Amniotic stem cell (primary cell): Measurements from ENCODE around the gene TCEAL1.
"Not testable (repeated sequence)": the region's sequence is repeated elsewhere in the genome, so short reads cannot be mapped to it uniquely, and the experiment has no call there.

Experiments
- DNase-seq: peaks from one replicate; lab custom pipeline; 2025; lab: John Stamatoyannopoulos, UW

TCEAL1 gene

DNA sequence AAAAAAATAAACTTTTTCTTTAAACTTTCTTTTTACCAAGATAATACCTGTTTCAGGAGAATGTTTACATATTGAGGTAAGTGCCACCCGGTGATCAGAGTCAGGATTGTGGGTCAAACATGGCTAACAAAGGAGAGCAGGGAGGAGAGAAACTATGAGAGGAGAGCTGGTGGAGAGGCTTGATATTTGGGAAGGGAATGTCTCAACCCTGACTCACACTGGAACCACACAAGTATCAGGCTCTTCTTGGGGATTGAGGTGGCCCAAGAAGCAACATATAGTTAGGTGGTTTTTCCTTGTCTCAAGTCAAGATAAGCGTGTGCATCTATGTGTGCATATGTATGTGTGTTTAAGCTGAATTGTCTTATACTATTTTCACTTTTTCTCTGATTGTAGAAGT, 6.7 kb downstream of the TCEAL1 start:
- DNase-seq = no peak

DNA sequence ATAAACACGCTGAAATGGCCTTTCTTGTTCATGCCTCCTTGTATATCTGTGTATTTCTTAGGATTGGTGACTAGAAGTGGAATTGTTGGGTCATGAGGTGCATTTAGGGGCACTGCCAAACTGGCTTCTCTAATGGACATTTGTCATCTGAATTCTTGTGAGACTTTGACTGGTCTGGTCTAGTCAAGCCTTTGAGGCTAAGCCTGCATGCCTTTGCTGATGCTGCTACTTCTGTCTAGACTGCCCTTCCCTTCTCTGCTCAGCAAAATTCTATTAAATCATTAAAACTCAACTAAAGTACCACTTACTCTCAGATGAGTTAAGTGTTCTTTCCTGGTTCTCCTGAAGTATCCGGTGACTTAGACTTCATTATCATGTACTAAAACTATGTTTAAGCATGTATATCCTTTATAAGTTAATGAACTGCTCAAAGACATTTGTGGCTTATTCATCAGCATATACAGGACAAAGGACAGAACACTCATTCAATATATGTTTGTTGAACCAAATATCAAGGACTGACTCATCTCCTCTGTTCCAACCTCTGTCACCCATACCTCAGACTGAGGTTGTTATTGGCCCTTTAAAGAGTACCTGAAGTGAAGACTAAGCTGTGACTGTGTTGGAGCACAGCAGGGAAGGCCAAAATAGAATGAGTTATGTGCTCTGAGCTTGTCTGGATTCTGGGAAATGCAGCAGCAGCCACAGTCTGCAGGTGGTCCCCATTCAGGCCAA, 9.0 kb downstream of the TCEAL1 start:
- no peak for DNase-seq

DNA sequence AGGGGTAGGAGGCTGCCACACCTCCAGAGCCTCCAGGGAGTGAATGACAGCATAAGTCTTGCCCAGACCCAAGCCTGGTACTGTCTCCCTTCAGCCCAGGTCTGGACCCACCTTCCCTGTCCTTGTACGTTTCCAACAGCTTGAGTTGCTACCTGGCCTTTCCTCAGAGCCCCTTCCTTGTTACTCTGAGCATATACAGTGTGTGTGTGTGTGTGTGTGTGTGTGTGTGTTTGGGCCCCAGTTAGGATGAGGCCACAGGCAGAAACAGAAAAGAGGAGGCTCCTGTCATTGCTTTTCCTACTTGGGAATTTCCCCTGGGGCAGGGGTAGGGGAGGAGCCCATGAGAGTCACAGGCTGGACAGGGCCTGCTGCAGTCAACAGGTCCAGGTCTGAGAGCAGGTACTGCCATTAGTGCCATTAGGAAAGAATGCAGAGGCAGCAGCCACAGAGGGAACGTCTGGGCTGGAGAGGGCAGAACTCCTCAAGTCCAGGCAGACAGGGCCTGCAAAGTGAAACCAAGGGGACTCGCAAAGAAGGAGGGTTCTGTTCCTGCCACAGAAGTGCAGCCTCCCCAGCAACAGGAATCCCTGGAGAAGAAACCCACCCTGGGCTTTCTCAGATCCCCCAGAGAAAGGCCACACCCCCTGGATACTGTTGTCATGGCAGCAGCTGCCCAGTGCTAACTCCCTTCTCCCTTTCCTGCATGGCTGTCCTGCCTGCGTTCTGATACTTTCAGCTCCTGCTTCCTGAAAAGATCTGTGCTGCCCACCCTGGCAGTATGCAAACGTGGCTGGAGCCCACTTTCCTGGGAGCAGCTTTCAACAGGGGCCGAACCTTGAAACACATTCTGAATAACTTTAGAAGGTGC, 9.9 kb downstream of the TCEAL1 start:
- DNase-seq = not testable (repeated sequence)

GRCh38 chrX:103640401-103641155, 11.8 kb downstream of the TCEAL1 start:
- peak; percentile 3 for DNase-seq

DNA sequence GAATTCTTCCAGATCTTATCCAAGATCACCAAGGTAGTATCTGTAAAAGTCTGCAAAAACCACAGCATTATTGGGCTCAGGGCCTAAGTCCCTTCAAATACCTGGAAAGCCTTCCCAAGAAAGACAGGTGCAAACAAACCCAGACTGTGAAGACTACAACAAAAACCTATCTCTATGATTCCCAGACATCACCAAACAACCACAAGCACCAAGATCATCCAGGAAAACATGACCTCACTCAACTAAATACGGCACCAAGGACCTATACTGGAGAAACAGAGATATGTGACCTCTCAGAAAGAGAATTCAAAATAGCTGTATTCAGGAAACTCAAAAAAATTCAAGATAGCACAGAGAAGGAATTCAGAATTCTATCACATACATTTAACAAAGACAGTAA, 15.3 kb downstream of the TCEAL1 start:
- DNase-seq = no peak

- no peak for DNase-seq
Measured at GRCh38 chrX:103647630-103648029, 18.9 kb downstream of the TCEAL1 start.

GRCh38 chrX:103651151-103651773, 22.5 kb downstream of the TCEAL1 start:
- DNase-seq = no peak

DNA sequence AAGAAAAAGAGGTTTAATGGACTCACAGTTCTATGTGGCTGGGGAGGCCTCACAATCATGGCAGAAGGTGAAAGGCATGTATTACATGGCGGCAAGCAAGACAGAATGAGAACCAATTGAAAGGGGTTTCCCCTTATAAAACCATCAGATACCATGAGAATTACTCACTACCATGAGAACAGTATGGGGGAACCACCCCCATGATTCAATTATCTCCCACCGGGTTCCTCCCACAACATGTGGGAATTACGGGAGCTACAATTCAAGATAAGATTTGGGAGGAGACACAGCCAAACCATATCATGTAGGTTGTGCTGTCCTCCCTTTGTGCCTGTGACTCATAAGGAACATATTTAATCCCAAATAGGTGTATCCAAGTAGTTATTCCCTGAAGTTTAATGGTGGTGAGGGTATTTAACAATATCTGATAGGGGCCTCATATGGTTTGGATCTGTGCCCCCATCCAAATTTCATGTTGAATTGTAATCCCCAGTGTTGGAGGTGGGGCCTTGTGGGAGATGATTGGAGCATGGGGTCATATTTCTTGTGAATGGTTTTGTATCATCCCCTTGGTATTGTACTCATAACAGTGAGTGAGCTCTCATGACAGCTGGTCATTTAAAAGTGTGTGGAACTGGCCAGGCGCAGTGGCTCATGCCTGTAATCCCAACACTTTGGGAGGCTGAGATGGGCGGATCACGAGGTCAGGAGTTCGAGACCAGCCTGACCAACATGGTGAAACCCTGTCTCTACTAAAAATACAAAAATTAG, 26.6 kb downstream of the TCEAL1 start:
- DNase-seq = not testable (repeated sequence)

DNA sequence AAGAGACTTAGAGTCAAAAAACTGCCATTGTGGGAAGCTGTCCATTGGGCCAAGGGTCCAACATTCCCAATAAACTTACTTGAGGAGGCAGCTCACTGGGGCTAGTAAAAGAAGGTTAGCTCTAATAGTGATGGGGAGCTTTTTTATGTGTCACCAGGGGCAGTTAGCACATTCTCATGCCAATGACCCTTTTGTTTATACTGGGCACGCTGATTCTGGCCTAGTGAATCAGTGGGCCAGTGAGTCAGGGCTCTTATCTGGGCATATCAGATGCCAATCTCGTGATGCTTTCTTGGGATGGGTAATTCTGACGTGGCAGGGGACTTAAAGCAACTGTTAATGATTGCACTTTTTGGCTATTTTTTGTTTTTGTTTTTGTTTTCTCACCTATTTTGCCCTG, 27.8 kb downstream of the TCEAL1 start:
- DNase-seq = peak; percentile 49

- not testable (repeated sequence) for DNase-seq
Measured at GRCh38 chrX:103657066-103657465, 28.3 kb downstream of the TCEAL1 start.

- no peak for DNase-seq
Measured at GRCh38 chrX:103658681-103659433, 30.1 kb downstream of the TCEAL1 start.

DNA sequence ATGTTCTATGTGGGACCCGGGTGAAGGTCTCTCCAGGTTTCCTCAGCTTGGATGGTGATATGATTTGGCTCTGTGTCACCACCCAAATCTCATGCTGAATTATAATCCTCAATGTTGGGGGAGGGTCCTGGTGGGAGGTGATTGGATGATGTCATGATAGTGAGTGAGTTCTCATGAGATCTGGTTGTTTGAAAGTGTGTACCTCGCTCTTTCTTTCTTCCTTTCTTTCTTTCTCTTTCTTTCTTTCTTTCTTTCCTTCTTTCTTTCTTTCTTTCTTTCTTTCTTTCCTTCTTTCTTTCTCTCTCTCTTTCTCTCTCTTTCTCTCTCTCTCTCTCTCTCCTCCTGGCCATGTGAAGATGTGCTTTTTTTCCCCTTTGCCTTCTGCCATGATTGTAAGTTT, 30.7 kb downstream of the TCEAL1 start:
- not testable (repeated sequence) for DNase-seq

DNA sequence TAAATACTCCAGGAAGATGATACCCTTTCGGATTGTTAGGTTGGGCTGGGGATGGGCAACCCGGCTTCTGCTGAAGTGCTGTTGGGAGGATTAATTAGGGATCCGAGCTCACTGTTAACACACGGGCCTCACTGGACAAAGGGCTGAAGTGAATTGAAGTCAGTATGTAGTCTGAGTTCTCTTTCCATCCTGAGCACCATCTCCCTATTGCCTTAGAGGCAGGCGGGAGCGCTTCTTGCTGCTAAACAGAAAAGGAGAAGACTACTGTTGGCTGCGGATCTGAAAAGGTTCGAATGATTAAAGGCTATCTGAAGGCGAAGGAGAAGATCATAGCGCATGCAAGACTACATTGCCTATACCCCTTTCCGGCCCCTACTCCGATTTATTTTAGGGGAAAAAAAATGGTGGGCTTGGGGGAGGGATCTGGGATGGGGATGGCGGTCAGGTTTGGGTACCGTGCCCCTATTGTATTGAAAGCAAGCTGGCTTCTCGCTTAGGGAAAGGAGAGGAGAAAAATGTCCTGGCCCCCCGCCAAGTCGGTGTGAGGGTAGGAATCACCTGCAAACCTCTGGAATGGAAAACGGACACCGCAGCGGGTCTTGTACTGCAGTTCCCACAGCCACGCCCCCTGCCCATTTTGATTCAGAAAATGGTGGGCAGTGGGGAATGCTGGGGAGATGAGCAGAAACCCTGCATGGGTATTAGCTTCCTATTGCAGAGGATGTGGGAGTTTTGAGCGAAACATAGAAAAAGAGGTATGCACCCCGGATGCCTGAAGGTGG, 35.4 kb downstream of the TCEAL1 start:
- DNase-seq = no peak

- no peak for DNase-seq
Measured at GRCh38 chrX:103666202-103667107, 37.7 kb downstream of the TCEAL1 start.

DNA sequence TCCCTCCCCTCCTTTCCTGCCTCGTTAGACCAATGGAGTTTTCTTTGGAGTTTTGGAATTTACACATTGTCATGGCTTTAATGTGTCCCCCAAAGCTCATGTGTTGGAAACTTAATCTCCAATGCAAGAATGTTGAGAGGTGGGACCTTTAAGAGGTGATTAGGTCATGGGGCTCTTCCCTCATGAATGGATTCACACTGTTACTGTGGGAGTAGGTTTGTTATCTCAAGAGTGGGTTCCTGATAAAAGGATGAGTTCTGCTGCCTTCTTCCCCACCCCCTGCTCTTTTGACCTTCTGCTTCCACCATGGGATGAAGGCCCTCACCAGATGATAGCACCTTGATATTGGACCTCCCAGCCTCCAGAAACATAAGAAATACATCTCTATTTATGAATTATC, 41.0 kb downstream of the TCEAL1 start:
- DNase-seq = no peak

DNA sequence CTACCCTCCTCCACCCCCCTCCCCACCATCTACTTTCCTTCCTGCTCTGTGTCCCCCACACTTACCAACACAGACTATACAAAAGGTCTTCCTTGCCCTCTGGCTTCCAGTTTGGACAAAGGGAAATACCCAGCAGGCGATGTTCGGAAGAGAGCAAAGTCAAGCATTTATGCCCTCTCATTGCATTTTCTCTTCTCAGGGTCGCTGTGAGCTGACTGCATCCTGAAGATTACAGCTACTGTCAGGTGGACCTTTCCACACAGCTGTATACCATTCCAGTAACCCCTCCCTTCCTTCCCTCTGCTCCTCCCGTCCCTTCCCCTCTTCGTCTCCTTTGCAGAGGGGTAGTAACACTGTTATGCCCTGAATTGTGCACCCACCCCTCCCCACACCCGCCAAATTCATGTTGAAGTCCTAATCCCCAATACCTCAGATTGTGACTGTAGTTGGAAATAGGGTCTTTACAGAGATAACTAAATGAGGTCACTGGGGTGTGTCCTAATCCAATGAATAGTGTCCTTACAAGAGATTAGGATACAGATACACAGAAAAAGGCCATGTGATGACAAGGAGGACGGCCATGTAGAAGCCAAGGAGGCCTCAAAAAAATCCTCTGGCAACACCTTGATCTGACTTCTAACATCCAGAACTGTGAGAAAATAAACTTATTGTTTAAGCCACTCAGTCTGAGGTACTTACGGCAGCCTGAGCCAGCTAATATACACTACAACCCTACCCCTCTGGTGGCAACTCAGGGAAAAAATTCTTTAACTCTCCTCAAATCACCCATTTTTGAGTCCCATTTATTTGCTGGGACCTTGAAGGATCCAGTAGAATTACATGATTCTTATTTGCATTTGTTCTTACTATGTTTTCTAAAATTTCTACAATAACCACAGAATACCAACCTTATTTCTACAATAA, 46.0 kb downstream of the TCEAL1 start:
- no peak for DNase-seq

DNA sequence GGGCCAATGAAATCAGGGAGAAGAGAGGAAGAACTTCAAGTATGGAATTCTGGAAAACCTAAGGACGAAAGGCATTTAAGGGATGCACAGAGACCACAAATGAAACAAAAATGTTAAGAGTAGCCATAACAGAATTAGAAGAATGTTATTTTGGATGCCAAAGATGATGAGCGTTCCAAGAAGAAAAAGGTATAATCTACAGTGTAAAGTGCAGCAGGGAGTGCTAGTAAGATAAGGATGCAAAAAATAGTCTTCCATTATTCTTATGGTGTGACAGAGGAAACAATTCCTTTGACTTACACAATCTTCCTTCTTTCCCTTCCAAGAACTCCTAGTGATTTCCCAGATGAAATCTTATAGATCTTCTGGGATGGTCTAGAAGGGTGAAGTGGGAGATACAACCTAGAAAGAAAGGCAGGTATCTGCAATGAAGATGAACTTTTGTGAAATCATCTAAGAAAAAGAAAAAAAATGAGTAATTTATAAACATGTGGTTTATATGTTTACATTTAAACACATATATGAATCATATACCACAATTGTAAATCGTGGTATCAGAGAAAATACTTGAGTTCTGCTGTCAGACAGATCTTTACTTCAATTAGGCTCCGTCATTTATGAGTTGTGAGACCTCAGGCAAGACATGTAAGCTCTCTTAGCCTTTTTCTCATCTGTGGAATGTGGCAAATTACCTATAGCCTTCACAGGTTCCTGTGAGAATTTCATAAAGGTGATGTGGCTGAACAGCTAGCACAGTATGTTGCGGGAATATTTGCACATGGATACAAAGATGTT, 49.6 kb downstream of the TCEAL1 start:
- no peak for DNase-seq
